GM10266 (cell line): ENCODE measurements around the gene SENP1.

Source experiments
- DNase-seq: peaks from one replicate; pipeline ENCODE4 v3.0.0; 2012; ENCODE audit errors: extremely low spot score
- CTCF ChIP-seq: IDR thresholded peaks from 2 replicates; pipeline ENCODE4 v1.5.1; 2012; ENCODE audit warnings: mild to moderate bottlenecking, low read depth; ENCODE audit not compliant: control insufficient read depth, insufficient read depth; ENCODE audit errors: missing control alignments

Gene SENP1

DNA sequence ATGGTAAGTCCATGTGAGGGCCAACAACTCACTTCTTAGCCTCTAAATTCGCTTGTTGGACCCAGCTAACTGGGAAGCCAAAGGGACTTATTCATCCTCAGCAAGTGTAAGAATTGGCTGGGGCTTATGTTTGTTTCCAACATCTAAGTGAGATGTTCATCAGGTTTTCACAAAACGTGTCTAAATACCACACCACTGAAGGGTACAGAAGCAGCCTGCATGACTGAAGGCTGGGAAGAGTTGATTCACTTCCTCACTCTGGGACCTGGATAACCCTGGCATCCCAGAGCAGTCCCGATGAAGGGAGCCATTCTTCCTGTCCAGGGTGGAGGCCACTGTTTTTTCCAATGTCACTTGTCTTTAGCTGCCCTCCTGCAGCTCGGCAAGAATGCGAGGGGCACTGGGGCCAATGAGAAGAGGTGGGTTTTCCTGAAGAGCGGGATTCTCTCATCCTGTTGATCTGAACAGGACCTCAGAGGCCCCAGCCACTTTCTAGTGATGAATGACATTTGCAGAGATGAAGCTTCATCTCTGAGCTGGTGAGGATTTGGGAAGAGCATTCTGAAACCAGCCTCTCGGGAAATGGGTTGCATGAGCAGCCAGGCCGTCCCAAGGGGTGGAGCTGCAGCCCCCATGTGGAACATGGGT is 89.4 kb downstream of the SENP1 start:
- TF ChIP-seq CTCF, result no peak
- no peak for DNase-seq

- no peak for DNase-seq
- no peak for TF ChIP-seq CTCF
Observed at GRCh38 chr12:48015954-48016353, 89.9 kb downstream of the SENP1 start.

GRCh38 chr12:48015129-48015528 is 90.8 kb downstream of the SENP1 start:
- DNase-seq, result no peak
- no peak for TF ChIP-seq CTCF

- DNase-seq, result no peak
- no peak for TF ChIP-seq CTCF
Observed at GRCh38 chr12:48013287-48013686, 92.6 kb downstream of the SENP1 start.

- no peak for TF ChIP-seq CTCF
- no peak for DNase-seq
Observed at GRCh38 chr12:48012070-48012469, 93.8 kb downstream of the SENP1 start.

DNA sequence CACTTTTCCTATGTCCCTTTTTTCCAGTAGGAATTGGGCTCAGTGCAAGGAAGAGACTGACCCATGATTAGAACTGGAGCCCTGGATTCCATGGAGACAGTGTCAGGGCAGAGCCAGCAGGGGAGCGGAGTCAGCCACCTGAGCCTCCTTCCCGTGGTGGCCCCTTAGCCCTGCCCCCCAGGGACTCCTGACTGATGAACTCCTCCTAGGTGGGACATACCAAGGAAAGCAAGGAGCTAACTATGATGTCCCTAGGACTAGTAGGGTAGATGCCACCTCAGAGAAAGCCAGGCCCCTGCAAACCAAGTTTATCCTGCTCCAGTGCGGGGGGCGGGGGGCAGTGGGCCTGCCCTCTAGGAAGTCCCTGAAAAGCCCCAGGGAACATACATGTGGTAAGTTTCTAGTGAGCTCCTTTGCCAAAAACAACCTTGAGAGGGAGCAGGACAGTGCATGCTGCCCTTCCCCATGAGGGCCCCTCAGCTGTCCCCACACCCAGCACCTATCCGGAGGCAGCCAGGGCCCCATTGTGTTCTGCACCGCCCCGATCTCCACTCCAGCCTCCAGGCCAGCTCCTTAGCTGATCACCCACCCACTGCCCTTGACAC is 95.4 kb downstream of the SENP1 start:
- no peak for DNase-seq
- TF ChIP-seq CTCF, result no peak

DNA sequence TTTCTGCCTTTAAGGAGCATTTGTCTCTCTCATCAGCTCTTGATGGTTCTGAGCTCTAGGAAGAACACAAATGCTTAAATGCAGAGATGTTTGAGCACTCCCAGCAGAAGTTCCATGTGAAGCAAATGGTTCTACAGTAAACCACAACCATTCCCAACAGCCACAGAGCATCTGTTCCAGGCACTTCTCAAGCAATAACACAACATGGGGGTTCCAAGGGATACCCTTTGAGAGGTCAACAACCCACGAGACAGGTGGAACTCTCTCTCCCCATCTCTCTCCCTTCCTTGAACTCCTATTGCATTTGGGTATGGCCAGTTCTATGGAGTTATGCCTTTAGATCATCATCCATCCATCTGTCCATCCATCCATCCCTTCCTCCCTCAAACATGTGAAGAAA is 96.4 kb downstream of the SENP1 start:
- no peak for DNase-seq
- TF ChIP-seq CTCF, result no peak
